Adrenal gland (tissue), 5 donors: ENCODE data around the gene DTL.

Source experiments
- POLR2A ChIP-seq, 2 donors: fragments of 450-650 bp; IDR thresholded peaks; one replicate each; pipeline ENCODE4 v1.6.1; 2017; ENCODE audit warnings: antibody characterized with exemption in 2 of 2, mild to moderate bottlenecking in 2 of 2, moderate library complexity in 1 of 2
- TF ChIP-seq, protein P1 (sequence below), 6 experiments: fragments of 450-650 bp in 4 of 6; fragments of 200-600 bp in 2 of 6; sonication (generic) in 1 of 6; IDR thresholded peaks; 1 replicate in 5 of 6; 2 replicates in 1 of 6; pipeline versions ENCODE4 v1.5.1 to v1.8.0; 2016 to 2021; ENCODE audit warnings: antibody characterized with exemption in 6 of 6, mild to moderate bottlenecking in 2 of 6, moderate library complexity in 1 of 6
- donor health status: DM: no; HTN: no; CAD: no.

GRCh38 chr1:212153635-212154034, 118.1 kb downstream of the DTL start:
- no peak for TF ChIP-seq POLR2A (IDR thresholded peaks at IDR 0.05)
- TF ChIP-seq, protein P1, sequence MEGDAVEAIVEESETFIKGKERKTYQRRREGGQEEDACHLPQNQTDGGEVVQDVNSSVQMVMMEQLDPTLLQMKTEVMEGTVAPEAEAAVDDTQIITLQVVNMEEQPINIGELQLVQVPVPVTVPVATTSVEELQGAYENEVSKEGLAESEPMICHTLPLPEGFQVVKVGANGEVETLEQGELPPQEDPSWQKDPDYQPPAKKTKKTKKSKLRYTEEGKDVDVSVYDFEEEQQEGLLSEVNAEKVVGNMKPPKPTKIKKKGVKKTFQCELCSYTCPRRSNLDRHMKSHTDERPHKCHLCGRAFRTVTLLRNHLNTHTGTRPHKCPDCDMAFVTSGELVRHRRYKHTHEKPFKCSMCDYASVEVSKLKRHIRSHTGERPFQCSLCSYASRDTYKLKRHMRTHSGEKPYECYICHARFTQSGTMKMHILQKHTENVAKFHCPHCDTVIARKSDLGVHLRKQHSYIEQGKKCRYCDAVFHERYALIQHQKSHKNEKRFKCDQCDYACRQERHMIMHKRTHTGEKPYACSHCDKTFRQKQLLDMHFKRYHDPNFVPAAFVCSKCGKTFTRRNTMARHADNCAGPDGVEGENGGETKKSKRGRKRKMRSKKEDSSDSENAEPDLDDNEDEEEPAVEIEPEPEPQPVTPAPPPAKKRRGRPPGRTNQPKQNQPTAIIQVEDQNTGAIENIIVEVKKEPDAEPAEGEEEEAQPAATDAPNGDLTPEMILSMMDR (IDR thresholded peaks at IDR 0.05), result no peak
